ENCODE measurements around the gene MMAB. TPM values are rescaled to one million over a fixed set of nuclear protein-coding genes. Genes with fewer than 3 reads are reported as not detected.

Gene MMAB
- total and polyA plus RNA-seq, 10 of the 15 experiments (the other 5 are each of a cell fraction or from before 2014, with no cell fraction given): 10.6 to 65.3 (median 45.2) TPM

DNA sequence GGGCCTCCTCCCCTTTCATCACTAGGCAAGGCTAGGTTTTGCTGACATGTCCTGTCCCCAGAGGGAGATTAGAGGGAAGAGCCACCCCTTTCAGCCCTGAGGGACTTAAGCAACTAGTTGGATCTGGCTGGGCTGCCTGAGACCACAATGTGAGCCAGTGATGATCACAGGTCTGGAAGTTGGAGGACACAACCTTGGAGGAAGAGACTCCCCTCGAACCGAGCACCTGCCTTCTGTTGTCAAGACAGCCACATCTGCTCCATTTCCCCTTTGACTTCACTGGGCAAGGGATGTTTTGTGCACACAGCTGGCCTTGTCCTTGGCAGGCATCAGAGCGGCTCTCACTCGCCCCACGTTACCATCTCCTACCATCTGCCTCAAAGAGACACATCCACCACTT lies 31.7 kb upstream of the MMAB start:
- DNase-seq (ENCODE audit: low read depth, low spot score) (no peak), FAIRE-seq (no peak), ATAC-seq (no peak)
- ChIA-PET CTCF (no interaction called here), SMC1A (ENCODE audit: uncharacterized antibody, unreplicated experiment) (interaction anchor here (0.9 kb wide), 1 partner anchor 20 kb away, joined by 3 read pairs; no protein-coding TSS in a partner anchor), RAD21 (ENCODE audit: unreplicated experiment) (no interaction called here), POLR2A (no interaction called here)
- Histone ChIP-seq H3K79me2 (ENCODE audit: control insufficient read depth, insufficient read depth, low read length) (no peaks in the 10 kb centered on the region), H3K4me3 (no peak overlapping the region), H3K27me3 (replicated peaks in 1 of 2; ENCODE audit: control insufficient read depth in 2 of 2, insufficient read depth in 2 of 2, low read length in 1 of 2) (no peaks in the 10 kb centered on the region), H3K9ac (ENCODE audit: control insufficient read depth, insufficient read depth, low read length) (no peak overlapping the region), H3K4me2 (ENCODE audit: control insufficient read depth, insufficient read depth) (no peak overlapping the region), H3K27ac (ENCODE audit: control insufficient read depth, insufficient read depth) (no peak overlapping the region), H3K36me3 (ENCODE audit: control insufficient read depth in 2 of 2, insufficient read depth in 2 of 2, low read length in 1 of 2) (no peaks in the 10 kb centered on the region), H3K4me1 (ENCODE audit: control insufficient read depth, insufficient read depth, low read length) (no peaks in the 10 kb centered on the region), H4K20me1 (ENCODE audit: control insufficient read depth, insufficient read depth) (no peaks in the 10 kb centered on the region), H2AFZ (ENCODE audit: control insufficient read depth, low read depth, low read length) (no peak overlapping the region), H3K9me3 (replicated peaks; ENCODE audit: control insufficient read depth, insufficient read depth, low read length) (no peaks in the 10 kb centered on the region)
- 58% methylated on average over 5 of the region's 5 CpGs for WGBS (ENCODE audit: insufficient coverage, insufficient replicate concordance, low lambda C conversion rate, missing lambda C conversion rate)
- intact Hi-C loops (cut with micrococcal nuclease; ENCODE audit: unreplicated experiment) (no loop called here), in situ Hi-C loops (cut with MboI) (no loop called here)
- TF ChIP-seq KDM1A (IDR thresholded peaks at IDR 0.05; ENCODE audit: borderline replicate concordance) (no peak), NRF1 (conservative IDR thresholded peaks at IDR 0.05; ENCODE audit: low read depth, low read length) (no peak), NR2F1 (conservative IDR thresholded peaks at IDR 0.05) (no peak), MTA2 (IDR thresholded peaks at IDR 0.05; ENCODE audit: low read depth) (no peak), SUPT20H (IDR thresholded peaks at IDR 0.05; ENCODE audit: borderline replicate concordance, control insufficient read depth, low read depth, low read length) (no peak), TAF1 (IDR thresholded peaks at IDR 0.05; ENCODE audit: borderline replicate concordance, low read depth, low read length) (no peak), HDAC6 (IDR thresholded peaks at IDR 0.05; ENCODE audit: unreplicated experiment) (no peak), SMC3 (IDR thresholded peaks at IDR 0.05; ENCODE audit: borderline replicate concordance, low read length) (no peak), SMAD5 (IDR thresholded peaks at IDR 0.05; ENCODE audit: low read depth) (no peak), RCOR1 (conservative IDR thresholded peaks at IDR 0.05; ENCODE audit: low read depth, low read length) (no peak), BACH1 (IDR thresholded peaks at IDR 0.05; ENCODE audit: borderline replicate concordance) (no peak), BCL11A (IDR thresholded peaks at IDR 0.05; ENCODE audit: low read depth, low read length) (no peak), PAX8 (IDR thresholded peaks at IDR 0.05) (no peak)
- TF ChIP-seq, protein P1, sequence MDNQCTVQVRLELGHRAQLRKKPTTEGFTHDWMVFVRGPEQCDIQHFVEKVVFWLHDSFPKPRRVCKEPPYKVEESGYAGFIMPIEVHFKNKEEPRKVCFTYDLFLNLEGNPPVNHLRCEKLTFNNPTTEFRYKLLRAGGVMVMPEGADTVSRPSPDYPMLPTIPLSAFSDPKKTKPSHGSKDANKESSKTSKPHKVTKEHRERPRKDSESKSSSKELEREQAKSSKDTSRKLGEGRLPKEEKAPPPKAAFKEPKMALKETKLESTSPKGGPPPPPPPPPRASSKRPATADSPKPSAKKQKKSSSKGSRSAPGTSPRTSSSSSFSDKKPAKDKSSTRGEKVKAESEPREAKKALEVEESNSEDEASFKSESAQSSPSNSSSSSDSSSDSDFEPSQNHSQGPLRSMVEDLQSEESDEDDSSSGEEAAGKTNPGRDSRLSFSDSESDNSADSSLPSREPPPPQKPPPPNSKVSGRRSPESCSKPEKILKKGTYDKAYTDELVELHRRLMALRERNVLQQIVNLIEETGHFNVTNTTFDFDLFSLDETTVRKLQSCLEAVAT (IDR thresholded peaks at IDR 0.05): no peak
- no TSS peak for BruUV-seq (replicated peaks)

Measured in GM12878 (cell line).